SK-N-SH treated with all-trans-retinoic acid at 6 μM for 48 hours (cell line): ENCODE results near the gene MARCKS.

Experiments
- ATAC-seq: fragments of 200-7000 bp; cut with Tn5 transposase; 3 replicates; pipeline ENCODE4 v1.9.1; 2020; ENCODE audit warnings: mild to moderate bottlenecking, moderate library complexity
- ARNTL ChIP-seq: fragments of 450-650 bp; formaldehyde crosslinking; IDR thresholded peaks from 2 replicates; pipeline ENCODE4 v1.5.0; 2020; ENCODE audit warnings: low read depth, mild to moderate bottlenecking, moderate library complexity, borderline replicate concordance
- BACH2 ChIP-seq: fragments of 250-450 bp; sonication (Bioruptor Pico); IDR thresholded peaks from 2 replicates; pipeline ENCODE4 v1.9.0; 2021; ENCODE audit warnings: mild to moderate bottlenecking, borderline replicate concordance
- CREB5 ChIP-seq: fragments of 250-450 bp; sonication (Bioruptor Pico); IDR thresholded peaks from 2 replicates; pipeline ENCODE4 v1.5.1; 2020; ENCODE audit warnings: low read depth, mild to moderate bottlenecking, moderate library complexity
- CSDC2 ChIP-seq: fragments of 250-450 bp; sonication (Bioruptor Pico); IDR thresholded peaks from 2 replicates; pipeline ENCODE4 v1.5.0; 2020; ENCODE audit warnings: mild to moderate bottlenecking, moderate library complexity
- CSRNP3 ChIP-seq: fragments of 250-450 bp; sonication (Bioruptor Pico); IDR thresholded peaks from 2 replicates; pipeline ENCODE4 v1.5.1; 2021; ENCODE audit warnings: mild to moderate bottlenecking, moderate library complexity
- ESRRG ChIP-seq: fragments of 250-450 bp; sonication (Bioruptor Pico); IDR thresholded peaks from 2 replicates; pipeline ENCODE4 v1.6.1; 2021; ENCODE audit warnings: mild to moderate bottlenecking
- GLIS3 ChIP-seq: fragments of 250-450 bp; sonication (Bioruptor Pico); IDR thresholded peaks from 2 replicates; pipeline ENCODE4 v1.5.0; 2020; ENCODE audit warnings: mild to moderate bottlenecking, moderate library complexity
- ISL1 ChIP-seq: fragments of 250-450 bp; sonication (Bioruptor Pico); IDR thresholded peaks from 2 replicates; pipeline ENCODE4 v2.1.2; 2022; ENCODE audit warnings: mild to moderate bottlenecking, moderate library complexity
- OSR1 ChIP-seq: fragments of 250-450 bp; sonication (Bioruptor Pico); IDR thresholded peaks from 2 replicates; pipeline ENCODE4 v1.8.0; 2022; ENCODE audit warnings: moderate library complexity, mild to moderate bottlenecking, inconsistent platforms
- PATZ1 ChIP-seq: fragments of 250-450 bp; sonication (Bioruptor Pico); IDR thresholded peaks from 2 replicates; pipeline ENCODE4 v1.8.0; 2020; ENCODE audit warnings: mild to moderate bottlenecking, moderate library complexity, borderline replicate concordance
- POU6F1 ChIP-seq: fragments of 250-450 bp; sonication (Bioruptor Pico); IDR thresholded peaks from 2 replicates; pipeline ENCODE4 v1.8.0; 2021; ENCODE audit warnings: low read depth, mild to moderate bottlenecking, moderate library complexity, borderline replicate concordance
- PPARA ChIP-seq: fragments of 250-450 bp; sonication (Bioruptor Pico); IDR thresholded peaks from 2 replicates; pipeline ENCODE4 v1.5.0; 2020; ENCODE audit warnings: mild to moderate bottlenecking, borderline replicate concordance
- RARB ChIP-seq: fragments of 250-450 bp; sonication (Bioruptor Pico); IDR thresholded peaks from 2 replicates; pipeline ENCODE4 v1.8.0; 2021; ENCODE audit warnings: mild to moderate bottlenecking, moderate library complexity
- SNAI2 ChIP-seq: fragments of 250-450 bp; sonication (Bioruptor Pico); IDR thresholded peaks from 2 replicates; pipeline ENCODE4 v1.5.0; 2020; ENCODE audit warnings: mild to moderate bottlenecking, moderate library complexity
- TOX ChIP-seq: fragments of 250-450 bp; sonication (Bioruptor Pico); IDR thresholded peaks from 2 replicates; pipeline ENCODE4 v1.8.0; 2021; ENCODE audit warnings: mild to moderate bottlenecking, moderate library complexity, borderline replicate concordance
- TSHZ2 ChIP-seq: fragments of 250-450 bp; sonication (Bioruptor Pico); IDR thresholded peaks from 2 replicates; pipeline ENCODE4 v1.5.0; 2020; ENCODE audit warnings: mild to moderate bottlenecking, moderate library complexity
- ZC3H10 ChIP-seq: fragments of 250-450 bp; sonication (Bioruptor Pico); IDR thresholded peaks from 2 replicates; pipeline ENCODE4 v1.5.1; 2021; ENCODE audit warnings: mild to moderate bottlenecking, moderate library complexity
- ZFP3 ChIP-seq: fragments of 250-450 bp; sonication (Bioruptor Pico); IDR thresholded peaks from 2 replicates; pipeline ENCODE4 v1.5.0; 2020; ENCODE audit warnings: mild to moderate bottlenecking, moderate library complexity
- ZFP30 ChIP-seq: fragments of 450-650 bp; formaldehyde crosslinking; IDR thresholded peaks from 2 replicates; pipeline ENCODE4 v1.5.0; 2022; ENCODE audit warnings: mild to moderate bottlenecking, moderate library complexity
- ZNF565 ChIP-seq: fragments of 450-650 bp; formaldehyde crosslinking; conservative IDR thresholded peaks from 2 replicates; pipeline ENCODE4 v1.5.0; 2020; ENCODE audit warnings: low read depth, mild to moderate bottlenecking, moderate library complexity
- ZNF70 ChIP-seq: fragments of 450-650 bp; formaldehyde crosslinking; IDR thresholded peaks from 2 replicates; pipeline ENCODE4 v1.5.0; 2020; ENCODE audit warnings: mild to moderate bottlenecking, moderate library complexity
- ZNF8 ChIP-seq: fragments of 450-650 bp; formaldehyde crosslinking; IDR thresholded peaks from 2 replicates; pipeline ENCODE4 v1.5.0; 2020; ENCODE audit warnings: mild to moderate bottlenecking, moderate library complexity

MARCKS gene

DNA sequence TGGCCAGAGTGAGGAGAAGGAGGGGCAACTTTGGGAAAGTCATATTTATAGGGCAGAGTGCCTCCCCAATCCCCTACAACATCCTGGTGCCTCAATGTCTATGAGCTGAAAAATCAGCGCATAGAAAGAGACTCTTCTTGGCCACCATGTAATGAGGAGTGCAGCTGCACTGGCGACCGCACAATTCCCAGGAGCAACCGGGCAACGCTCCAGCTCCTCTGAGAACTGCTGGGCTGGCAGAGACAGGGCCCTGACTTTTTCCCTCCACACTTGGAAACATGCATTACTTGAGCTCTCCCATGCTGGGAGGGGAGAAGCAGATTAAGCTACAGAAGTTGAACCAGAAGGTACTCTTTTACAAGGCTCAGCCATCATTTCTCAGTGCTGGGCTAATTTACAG, 31.4 kb upstream of the MARCKS start:
- no peak for TF ChIP-seq GLIS3
- no peak for TF ChIP-seq TSHZ2 (CRISPR knock-in tag)
- TF ChIP-seq PATZ1 = no peak
- TF ChIP-seq ZC3H10 (CRISPR knock-in tag) = no peak
- no peak for TF ChIP-seq RARB (CRISPR knock-in tag)
- no peak for TF ChIP-seq ZNF565 (CRISPR knock-in tag)
- TF ChIP-seq SNAI2 (CRISPR knock-in tag) = no peak
- no peak for TF ChIP-seq CREB5
- TF ChIP-seq PPARA = no peak
- TF ChIP-seq CSDC2 (CRISPR knock-in tag) = no peak
- no peak for TF ChIP-seq ISL1 (CRISPR knock-in tag)
- TF ChIP-seq CSRNP3 (CRISPR knock-in tag) = no peak
- no peak for TF ChIP-seq ESRRG (CRISPR knock-in tag)
- no peak for TF ChIP-seq BACH2 (CRISPR knock-in tag)
- TF ChIP-seq ARNTL = no peak
- TF ChIP-seq ZFP30 (CRISPR knock-in tag) = no peak
- no peak for TF ChIP-seq ZFP3 (CRISPR knock-in tag)
- TF ChIP-seq TOX (CRISPR knock-in tag) = no peak
- no peak for TF ChIP-seq POU6F1 (CRISPR knock-in tag)
- peak; percentile 91 for ATAC-seq

GRCh38 chr6:113828984-113829695, 28.0 kb upstream of the MARCKS start:
- ATAC-seq = no peak
- no peak for TF ChIP-seq TSHZ2 (CRISPR knock-in tag)
- TF ChIP-seq TOX (CRISPR knock-in tag) = no peak
- no peak for TF ChIP-seq CSDC2 (CRISPR knock-in tag)
- TF ChIP-seq ZC3H10 (CRISPR knock-in tag) = no peak
- no peak for TF ChIP-seq OSR1
- TF ChIP-seq ZNF70 (CRISPR knock-in tag) = no peak
- TF ChIP-seq CREB5 = no peak
- no peak for TF ChIP-seq ISL1 (CRISPR knock-in tag)
- no peak for TF ChIP-seq BACH2 (CRISPR knock-in tag)
- no peak for TF ChIP-seq ZFP3 (CRISPR knock-in tag)
- TF ChIP-seq ESRRG (CRISPR knock-in tag) = no peak
- no peak for TF ChIP-seq CSRNP3 (CRISPR knock-in tag)
- no peak for TF ChIP-seq ZNF8 (CRISPR knock-in tag)
- TF ChIP-seq PATZ1 = no peak
